Keratinocyte (primary cell): ENCODE results near the gene REV3L.
"Not testable (repeated sequence)": the region's sequence is repeated elsewhere in the genome, so short reads cannot be mapped to it uniquely, and the experiment has no call there.

Experiments
- EZH2 ChIP-seq: IDR thresholded peaks from one replicate; pipeline ENCODE4 v1.6.1; 2012; ENCODE audit warnings: inconsistent platforms, mild to moderate bottlenecking, low read length, moderate library complexity
- TF ChIP-seq, protein P1 (sequence below), 3 experiments: IDR thresholded peaks in 1 of 3; conservative IDR thresholded peaks in 1 of 3; optimal IDR thresholded peaks in 1 of 3; 2 replicates in 2 of 3; 3 replicates in 1 of 3; pipeline versions ENCODE3 to v1.5.1; 2011; ENCODE audit warnings: low read length in 3 of 3, mild to moderate bottlenecking in 3 of 3, moderate library complexity in 2 of 3, control low read depth in 1 of 3, inconsistent platforms in 1 of 3; ENCODE audit not compliant: insufficient read depth in 2 of 3; ENCODE audit errors: extremely low read depth in 1 of 3

DNA sequence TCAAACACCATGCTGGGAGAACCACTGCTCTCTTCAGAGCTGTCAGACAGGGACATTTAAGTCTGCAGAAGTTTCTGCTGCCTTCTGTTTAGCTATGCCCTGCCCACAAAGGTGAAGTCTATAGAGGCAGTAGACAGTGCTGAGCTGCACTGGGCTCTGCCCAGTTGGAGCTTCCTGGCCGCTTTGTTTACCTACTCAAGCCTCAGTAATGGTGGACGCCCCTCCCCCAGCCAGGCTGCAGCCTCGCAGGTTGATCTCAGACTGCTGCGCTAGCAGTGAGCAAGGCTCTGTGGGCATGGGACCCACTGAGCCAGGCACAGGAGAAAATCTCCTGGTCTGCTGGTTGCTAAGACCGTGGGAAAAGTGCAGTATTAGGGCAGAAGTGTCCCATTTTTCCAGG is 24.2 kb upstream of the REV3L start:
- TF ChIP-seq EZH2: not testable (repeated sequence)
- TF ChIP-seq, protein P1, sequence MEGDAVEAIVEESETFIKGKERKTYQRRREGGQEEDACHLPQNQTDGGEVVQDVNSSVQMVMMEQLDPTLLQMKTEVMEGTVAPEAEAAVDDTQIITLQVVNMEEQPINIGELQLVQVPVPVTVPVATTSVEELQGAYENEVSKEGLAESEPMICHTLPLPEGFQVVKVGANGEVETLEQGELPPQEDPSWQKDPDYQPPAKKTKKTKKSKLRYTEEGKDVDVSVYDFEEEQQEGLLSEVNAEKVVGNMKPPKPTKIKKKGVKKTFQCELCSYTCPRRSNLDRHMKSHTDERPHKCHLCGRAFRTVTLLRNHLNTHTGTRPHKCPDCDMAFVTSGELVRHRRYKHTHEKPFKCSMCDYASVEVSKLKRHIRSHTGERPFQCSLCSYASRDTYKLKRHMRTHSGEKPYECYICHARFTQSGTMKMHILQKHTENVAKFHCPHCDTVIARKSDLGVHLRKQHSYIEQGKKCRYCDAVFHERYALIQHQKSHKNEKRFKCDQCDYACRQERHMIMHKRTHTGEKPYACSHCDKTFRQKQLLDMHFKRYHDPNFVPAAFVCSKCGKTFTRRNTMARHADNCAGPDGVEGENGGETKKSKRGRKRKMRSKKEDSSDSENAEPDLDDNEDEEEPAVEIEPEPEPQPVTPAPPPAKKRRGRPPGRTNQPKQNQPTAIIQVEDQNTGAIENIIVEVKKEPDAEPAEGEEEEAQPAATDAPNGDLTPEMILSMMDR (optimal IDR thresholded peaks at IDR 0.05 in 1 of 3, IDR thresholded peaks at IDR 0.05 in 1 of 3, conservative IDR thresholded peaks at IDR 0.05 in 1 of 3; ENCODE audit: extremely low read depth in 1 of 3, insufficient read depth in 2 of 3, low read length in 3 of 3): not testable (repeated sequence)
